ENCODE measurements around the gene ZNF789.
"Not testable (repeated sequence)": the region's sequence is repeated elsewhere in the genome, so short reads cannot be mapped to it uniquely, and the experiment has no call there.

The ZNF789 gene

GRCh38 chr7:99459087-99459486 lies 13.6 kb upstream of the ZNF789 start:
- no peak for DNase-seq

GRCh38 chr7:99460651-99461050 lies 12.0 kb upstream of the ZNF789 start:
- no peak for DNase-seq

- no peak for DNase-seq
Measured at GRCh38 chr7:99461221-99461620, 11.5 kb upstream of the ZNF789 start.

GRCh38 chr7:99465421-99465768 lies 7.3 kb upstream of the ZNF789 start:
- no peak for DNase-seq

GRCh38 chr7:99468336-99468918 lies 4.3 kb upstream of the ZNF789 start:
- DNase-seq, result no peak

GRCh38 chr7:99469381-99470065 lies 3.2 kb upstream of the ZNF789 start:
- no peak for DNase-seq

GRCh38 chr7:99473315-99473596 lies 566 bp downstream of the ZNF789 start:
- DNase-seq, result peak; percentile 54

- no peak for DNase-seq
Measured at GRCh38 chr7:99476107-99476506, 3.4 kb downstream of the ZNF789 start.

GRCh38 chr7:99478464-99479440 lies 6.1 kb downstream of the ZNF789 start:
- DNase-seq, result no peak

GRCh38 chr7:99485094-99485493 lies 12.4 kb downstream of the ZNF789 start:
- no peak for DNase-seq

GRCh38 chr7:99489235-99489634 lies 16.5 kb downstream of the ZNF789 start:
- DNase-seq, result no peak

GRCh38 chr7:99490878-99491277 lies 18.2 kb downstream of the ZNF789 start:
- DNase-seq, result no peak

- no peak for DNase-seq
Measured at GRCh38 chr7:99493823-99494222, 21.1 kb downstream of the ZNF789 start.

GRCh38 chr7:99497766-99498545 lies 25.3 kb downstream of the ZNF789 start:
- DNase-seq, result no peak

- DNase-seq, result no peak
Measured at GRCh38 chr7:99498546-99498944, 25.9 kb downstream of the ZNF789 start.

GRCh38 chr7:99499371-99499720 lies 26.7 kb downstream of the ZNF789 start:
- no peak for DNase-seq

- peak; percentile 97 for DNase-seq
Measured at GRCh38 chr7:99499721-99500636, 27.3 kb downstream of the ZNF789 start, which contains the start of gene ZNF394. ZNF394 (minus strand) TSS chr7:99500281; CDS start chr7:99500093, 188 bp downstream.

GRCh38 chr7:99500637-99501009 lies 27.9 kb downstream of the ZNF789 start:
- no peak for DNase-seq

GRCh38 chr7:99501236-99501635 lies 28.5 kb downstream of the ZNF789 start:
- DNase-seq, result not testable (repeated sequence)

- no peak for DNase-seq
Measured at GRCh38 chr7:99504281-99504602, 31.6 kb downstream of the ZNF789 start.

- DNase-seq, result peak; percentile 99
Measured at GRCh38 chr7:99504603-99505323, 32.1 kb downstream of the ZNF789 start, which contains the start of gene ZKSCAN5. ZKSCAN5 (plus strand) TSS chr7:99504662; CDS start chr7:99506045, 1,383 bp downstream.

- DNase-seq, result no peak
Measured at GRCh38 chr7:99505324-99505662, 32.6 kb downstream of the ZNF789 start.
